GM19035 (cell line): Measurements from ENCODE around the gene SLC22A1.
"Not testable (repeated sequence)": the region's sequence is repeated elsewhere in the genome, so short reads cannot be mapped to it uniquely, and the experiment has no call there.

Experiments used
- ATAC-seq: cut with Tn5 transposase; IDR thresholded peaks from one replicate; pipeline ENCODE4 v1.9.1; 2021; ENCODE audit not compliant: unreplicated experiment

Gene SLC22A1

DNA sequence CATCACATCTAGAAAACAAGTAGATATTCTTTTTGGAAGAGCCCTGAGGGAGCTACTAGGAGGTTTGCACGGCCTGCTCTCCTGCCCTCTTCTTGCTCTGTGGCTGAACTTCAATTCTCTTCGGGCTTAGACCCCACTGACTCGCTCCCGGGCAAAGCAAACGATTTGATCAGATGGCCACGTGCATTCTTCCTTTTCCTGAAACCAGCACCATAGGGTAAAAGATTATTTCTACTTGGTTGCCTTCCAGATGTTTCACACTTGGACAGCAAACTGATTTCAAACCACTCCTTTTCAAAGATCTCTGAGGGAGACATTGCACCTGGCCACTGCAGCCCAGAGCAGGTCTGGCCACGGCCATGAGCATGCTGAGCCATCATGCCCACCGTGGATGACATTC lies at the start of gene SLC22A1:
SLC22A1 (plus strand) TSS at position 258 of the 400 bp plus-strand sequence; CDS start at position 379, 121 bp downstream.
- no peak for ATAC-seq

DNA sequence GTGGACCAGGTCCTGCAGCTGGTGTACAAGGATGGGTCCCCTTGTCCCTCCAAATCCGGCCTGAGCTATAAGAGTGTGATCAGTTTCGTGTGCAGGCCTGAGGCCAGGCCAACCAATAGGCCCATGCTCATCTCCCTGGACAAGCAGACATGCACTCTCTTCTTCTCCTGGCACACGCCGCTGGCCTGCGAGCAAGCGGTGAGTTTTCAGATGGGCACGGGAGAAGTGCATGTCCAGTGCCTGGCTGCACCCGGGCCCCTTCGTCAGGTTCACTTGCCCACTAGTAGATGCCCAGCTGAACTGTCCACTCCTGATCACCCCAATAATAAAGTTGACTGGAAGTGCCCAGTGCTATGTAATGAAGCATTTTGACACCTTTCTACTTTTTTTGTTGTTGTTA lies 48.3 kb upstream of the SLC22A1 start:
- ATAC-seq, result no peak

DNA sequence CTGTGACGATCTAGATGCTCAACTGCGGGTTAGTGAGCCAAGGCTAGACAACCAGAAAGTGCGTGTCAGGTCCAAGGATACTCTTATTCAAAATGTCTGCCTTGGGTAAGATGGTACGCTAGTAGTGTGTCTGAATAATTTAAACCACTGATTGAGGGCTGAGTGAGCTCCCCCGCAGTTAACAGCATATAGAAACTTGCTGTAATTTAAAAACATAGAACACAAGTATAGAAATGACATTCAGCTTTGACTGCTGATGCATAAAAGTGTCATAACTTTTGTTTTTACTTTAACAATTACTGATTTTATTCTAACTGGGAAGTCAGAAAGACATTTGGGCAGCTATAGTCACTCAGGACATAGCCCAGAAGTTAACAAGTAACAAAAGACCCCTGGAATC lies 45.6 kb upstream of the SLC22A1 start:
- ATAC-seq, result no peak

DNA sequence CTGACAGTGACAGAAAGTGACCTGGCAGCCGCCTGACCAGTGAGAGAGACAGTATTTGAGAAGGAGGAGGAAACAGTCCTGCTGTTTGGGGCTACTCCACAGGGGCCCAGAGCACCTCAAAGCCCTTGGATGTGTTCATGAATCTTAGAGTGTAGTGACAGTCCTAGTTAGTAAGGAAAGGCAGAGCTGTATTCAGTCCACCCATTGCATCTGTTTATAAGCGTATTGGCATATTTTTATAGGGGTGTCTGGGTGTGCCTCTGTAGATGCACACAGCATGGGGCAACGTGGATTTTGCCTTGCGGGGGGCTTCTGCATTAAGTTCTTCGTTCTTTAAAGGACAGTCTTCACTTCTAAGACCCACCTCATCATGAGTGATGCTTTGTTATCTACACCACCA lies 44.6 kb upstream of the SLC22A1 start:
- no peak for ATAC-seq

DNA sequence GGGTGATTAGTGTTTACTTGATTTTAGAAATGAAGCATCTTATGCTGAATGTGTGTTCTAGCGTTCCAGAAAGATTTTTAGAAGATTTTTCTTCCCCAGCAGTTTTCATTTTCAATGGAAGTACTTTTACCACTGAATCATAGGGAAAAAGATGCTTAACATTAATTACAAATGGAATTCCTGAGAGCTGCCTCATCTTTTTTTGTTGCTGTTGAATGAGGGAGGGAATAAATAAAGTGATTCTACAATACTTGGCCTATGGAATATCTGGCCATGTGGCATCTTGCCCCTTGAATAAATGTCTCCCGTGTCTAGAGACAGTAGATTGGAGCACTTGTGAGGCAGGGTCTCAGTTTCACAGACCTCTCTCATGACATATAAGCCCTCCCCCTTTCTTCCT lies 44.1 kb upstream of the SLC22A1 start:
- no peak for ATAC-seq

DNA sequence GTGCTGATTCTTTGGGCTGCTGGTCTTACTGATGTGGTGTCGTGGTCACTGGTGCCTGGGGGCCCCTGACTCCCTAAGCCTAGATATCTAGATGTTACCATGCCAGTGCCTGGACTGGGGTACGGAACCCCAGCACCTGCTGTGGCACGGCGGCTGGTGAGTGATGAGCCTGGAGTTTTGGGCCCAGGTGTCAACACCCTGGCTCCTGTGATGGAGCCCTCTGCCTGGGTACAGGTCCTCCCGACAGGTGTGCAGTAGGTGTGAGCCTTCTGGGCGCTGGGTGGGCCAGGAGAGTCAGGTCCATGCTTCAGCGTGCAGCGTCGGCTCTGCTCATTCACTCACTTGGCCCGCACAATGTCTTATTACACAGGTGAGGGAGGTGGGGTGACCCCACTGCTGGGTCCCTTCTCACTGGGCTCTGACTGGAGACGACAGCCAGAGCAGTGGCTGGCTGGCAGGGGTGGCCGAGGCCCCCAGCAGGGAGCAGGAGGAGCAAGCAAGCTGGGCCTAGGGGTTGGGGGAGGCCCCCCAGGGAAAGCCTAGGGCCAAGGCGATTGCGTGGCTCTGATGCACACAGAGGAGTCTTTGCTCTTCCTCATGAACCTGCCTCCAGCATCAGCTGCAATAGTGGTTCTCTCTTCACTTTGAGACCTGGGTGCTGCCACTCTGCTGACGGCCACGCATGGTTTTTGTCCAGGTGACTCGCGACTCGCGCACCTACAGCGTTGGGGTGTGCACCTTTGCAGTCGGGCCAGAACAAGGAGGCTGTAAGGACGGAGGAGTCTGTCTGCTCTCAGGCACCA lies 42.5 kb upstream of the SLC22A1 start:
- ATAC-seq, result no peak

DNA sequence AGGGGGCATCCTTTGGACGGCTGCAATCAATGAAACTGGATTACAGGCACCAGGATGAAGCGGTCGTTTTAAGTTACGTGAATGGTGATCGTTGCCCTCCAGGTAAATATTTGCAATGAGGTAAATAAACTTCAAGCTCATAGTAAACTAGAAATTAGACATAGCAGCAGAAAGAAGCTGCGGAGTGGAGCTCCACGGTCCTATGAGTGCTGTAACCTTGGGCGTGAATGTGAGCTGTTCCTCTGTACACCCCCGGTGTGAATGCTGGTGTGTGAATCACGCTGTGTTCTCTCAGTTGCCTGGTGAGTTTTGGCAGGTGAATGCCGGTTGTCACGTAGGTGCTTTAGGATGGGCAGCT lies 42.0 kb upstream of the SLC22A1 start:
- no peak for ATAC-seq

DNA sequence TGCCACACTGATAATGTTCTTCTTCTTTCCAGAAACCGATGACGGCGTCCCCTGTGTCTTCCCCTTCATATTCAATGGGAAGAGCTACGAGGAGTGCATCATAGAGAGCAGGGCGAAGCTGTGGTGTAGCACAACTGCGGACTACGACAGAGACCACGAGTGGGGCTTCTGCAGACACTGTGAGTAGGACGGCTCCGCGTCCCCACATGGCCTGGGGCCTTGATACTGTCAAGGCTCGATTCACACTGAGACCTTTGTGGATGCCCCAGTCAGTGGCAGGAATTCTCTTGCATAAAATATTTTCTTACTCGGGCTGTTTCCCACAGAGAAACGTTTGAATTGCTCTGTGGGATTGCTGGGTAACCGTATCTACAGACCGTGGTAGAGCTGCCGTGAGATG lies 41.5 kb upstream of the SLC22A1 start:
- no peak for ATAC-seq

DNA sequence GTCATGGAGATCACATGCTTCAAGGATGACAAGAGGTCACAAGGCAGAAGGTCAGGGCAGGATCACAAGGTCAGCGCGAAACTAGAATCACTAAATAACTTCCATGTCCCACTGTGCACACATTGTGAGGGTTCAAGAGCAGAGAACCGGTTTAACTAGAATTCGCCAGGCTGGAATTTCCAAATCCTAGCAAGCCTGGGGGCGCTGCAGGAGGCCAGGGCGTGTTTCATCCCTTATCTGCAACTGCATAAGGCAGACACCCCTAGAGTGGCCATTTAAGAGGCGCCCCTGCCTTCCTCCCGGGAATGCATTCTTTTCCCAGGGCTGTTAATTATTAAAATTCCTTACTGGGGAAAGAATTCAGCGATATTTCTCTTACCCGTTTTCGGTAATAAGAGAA lies 40.2 kb upstream of the SLC22A1 start:
- no peak for ATAC-seq

DNA sequence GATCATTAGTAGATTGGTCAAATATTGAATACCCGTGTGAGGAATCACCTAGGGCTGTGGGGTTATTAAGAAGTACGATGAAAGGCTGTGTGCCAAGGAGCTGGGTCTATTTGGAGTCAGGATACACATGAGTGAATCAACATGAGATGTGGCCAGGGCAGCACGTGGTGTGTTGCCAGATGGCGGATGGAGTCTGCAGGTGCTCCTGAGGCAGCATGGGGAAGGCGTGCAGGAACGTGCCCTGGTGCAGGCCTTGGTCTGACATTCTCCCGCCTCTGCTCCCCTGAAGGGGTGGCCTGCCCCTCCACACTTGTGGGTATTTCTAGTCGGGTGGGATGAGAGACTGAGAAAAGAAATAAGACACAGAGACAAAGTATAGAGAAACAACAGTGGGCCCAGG lies 39.0 kb upstream of the SLC22A1 start:
- no peak for ATAC-seq

DNA sequence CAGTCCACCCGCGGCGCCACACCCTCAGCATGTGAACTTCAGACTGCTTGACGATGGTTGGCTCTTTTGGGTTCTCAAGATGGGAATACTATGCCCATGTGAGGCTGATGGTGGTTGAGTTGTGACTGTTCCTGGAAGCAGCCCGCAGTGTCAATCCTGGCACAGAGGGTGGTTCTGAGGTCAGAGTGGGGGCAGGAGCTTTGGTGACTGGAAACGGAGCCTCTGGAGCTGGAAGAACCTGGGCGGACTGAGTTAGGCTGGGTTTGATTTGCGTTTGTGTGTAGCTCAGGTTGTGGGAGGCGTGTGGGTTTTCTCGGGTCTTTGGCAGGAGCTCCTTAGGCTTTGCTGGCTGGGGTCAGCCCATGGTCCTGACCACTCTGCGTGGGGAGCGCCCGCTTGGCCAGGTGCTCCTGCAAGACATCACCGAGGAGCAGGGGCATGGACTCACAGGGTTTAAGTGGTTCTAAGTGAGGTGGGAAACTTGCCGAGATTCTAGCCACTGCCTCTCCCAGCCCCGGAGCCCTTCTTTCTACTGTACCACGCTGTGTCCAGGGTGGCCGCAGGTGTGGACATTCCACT lies 37.3 kb upstream of the SLC22A1 start:
- no peak for ATAC-seq

DNA sequence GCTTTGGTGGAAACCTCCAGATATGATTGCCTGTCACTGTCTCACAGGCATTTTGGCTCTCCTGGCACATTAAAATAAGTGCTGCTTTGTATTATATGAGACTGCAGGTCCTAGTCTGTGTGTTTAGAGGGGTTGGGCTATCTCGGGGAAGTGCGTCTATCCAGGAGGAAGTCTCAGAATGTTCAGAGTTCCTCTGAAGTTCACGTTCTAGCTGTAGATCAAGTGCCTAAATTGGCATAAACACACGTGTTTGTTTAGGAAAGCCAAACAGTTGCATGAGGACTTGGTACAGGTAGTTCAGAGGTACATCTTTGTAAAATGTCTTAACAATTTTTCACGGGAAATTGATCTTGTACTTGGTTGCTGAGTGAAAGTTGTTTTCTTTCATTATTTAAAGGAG lies 36.4 kb upstream of the SLC22A1 start:
- no peak for ATAC-seq

DNA sequence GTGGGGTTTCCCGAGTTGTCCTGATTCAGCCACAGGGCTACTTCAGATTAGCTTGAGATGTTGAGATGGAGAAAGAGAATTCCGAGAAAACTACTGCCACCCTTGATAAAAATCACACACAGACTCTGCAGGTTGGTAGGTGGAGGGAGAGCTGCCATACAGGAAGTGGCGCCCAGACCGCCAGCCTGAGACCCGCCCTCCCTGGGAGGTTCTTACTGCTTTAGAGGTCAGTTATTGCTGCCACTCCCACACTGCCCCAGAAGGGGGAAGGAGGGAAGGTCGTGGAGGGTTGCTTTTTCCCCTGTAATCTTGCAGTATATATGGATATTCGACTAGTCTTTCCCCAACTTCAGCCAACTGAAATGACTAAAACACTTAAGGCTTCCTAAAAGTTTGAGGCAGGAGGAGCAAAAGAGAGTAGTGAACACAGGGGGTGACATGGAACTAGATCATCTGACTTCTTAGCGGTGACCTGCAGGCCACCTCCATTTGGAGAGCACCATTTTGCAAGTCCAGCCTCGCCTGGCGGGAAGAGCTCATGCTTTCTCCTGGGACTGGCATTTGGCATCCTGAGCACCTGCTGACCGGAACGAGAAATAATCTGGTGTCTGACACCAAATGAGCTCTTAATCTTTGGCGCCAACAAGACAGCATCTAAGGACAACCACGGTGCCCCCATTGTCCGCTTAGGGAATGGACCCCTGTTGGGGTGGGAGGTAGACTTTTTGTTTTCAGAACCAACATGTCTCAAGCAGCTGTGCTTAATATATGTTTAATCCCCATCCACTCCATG lies 35.7 kb upstream of the SLC22A1 start:
- ATAC-seq, result no peak

DNA sequence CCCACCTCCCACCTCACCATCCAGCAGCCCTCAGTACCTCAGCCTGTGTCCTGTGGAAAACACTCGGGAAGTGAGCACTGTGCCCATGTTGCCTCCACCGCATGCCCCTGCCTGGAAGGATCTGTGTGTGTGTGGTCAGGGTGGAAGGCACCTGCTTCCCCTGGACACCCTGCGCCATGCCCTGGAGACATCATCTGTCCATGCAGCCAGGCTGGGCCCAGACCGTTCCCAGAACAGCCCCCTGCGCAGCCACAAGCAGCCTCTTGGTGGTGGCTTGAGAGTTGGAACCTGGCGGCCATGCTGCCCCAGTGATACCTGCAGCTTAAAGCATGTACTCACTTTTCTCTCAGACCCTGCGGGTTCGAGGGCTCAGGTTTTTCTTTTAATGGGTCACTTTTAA lies 34.9 kb upstream of the SLC22A1 start:
- ATAC-seq, result no peak

DNA sequence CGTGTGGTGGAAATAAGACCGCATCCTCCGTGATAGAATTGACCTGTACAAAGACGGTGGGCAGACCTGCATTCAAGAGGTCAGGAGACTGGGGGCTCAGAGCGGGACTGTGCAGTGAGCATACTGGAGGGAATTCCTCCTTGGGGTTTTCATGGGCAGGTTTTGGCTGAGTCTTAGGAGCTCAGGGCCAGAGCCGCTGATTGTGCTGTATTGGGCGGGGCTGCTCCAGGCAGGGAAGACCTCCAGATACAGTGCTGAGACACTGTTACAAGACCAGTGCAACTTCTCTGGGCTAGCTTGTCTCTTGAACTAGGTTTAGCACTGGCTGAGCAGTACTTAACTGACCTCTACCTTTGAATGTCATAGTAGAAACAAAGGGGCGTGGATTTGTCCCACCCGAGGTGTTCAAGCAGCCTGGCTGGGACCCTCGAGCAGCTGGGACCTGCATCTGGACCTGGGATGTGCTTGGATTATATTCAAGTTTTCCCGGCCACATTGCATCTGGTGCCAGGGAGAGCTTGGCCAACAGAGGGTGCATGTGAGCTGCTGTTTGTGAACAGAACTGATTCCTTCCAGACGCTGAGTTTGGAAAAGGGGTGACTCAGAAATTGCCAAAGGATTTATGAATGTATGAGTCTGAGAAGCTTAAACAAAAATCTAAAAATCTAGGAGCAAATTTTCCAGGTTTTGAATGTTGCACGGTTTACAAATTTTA lies 33.4 kb upstream of the SLC22A1 start:
- no peak for ATAC-seq

DNA sequence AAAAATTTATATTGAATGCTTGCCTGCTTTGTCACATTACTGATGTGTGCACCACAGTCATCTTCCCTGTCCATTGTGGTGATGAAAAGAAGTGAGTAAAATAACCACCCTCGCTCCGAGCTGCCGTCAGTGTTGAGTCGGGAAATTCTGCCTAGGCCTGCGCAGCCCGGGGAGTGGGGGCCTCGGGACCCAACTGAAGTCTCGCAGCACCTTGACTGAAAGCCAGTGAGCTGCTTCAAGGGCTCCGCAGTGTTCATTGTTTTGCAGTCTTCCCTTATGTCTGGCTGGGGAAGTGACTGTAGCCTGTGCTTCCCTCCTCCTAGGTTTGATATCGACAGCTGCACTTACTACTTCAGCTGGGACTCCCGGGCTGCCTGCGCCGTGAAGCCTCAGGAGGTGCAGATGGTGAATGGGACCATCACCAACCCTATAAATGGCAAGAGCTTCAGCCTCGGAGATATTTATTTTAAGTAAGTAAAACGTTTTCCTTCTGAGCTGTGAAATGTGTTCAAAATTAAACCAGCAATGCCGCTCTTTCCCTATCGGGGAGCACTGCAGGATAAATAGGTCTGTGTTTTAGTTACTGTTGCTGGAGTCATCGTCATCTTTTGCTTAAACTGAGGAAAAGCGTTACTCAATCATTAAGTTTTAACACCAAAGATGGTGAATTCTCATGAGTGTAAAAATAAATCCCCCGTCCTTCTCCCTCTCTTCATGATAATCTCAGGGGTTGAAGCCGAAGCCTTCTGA lies 32.7 kb upstream of the SLC22A1 start:
- ATAC-seq, result no peak

DNA sequence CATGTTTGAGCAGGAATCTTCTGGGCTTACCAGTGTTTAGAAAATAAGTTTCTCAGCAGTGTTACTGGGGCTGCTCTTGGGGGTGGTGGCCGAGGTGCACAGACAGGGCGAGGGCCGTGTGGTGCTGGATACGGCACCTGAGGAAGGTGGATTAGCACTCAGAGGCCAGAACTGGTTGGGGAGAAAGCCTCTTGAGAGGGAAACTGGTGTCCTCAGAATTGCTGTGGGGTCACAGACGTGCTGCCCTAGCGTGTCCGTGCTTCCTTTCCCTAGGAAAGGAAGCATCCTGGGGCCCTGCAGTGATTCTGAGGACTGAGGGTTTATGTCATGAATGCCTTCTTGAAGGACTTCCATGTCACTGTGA lies 32.1 kb upstream of the SLC22A1 start:
- no peak for ATAC-seq

DNA sequence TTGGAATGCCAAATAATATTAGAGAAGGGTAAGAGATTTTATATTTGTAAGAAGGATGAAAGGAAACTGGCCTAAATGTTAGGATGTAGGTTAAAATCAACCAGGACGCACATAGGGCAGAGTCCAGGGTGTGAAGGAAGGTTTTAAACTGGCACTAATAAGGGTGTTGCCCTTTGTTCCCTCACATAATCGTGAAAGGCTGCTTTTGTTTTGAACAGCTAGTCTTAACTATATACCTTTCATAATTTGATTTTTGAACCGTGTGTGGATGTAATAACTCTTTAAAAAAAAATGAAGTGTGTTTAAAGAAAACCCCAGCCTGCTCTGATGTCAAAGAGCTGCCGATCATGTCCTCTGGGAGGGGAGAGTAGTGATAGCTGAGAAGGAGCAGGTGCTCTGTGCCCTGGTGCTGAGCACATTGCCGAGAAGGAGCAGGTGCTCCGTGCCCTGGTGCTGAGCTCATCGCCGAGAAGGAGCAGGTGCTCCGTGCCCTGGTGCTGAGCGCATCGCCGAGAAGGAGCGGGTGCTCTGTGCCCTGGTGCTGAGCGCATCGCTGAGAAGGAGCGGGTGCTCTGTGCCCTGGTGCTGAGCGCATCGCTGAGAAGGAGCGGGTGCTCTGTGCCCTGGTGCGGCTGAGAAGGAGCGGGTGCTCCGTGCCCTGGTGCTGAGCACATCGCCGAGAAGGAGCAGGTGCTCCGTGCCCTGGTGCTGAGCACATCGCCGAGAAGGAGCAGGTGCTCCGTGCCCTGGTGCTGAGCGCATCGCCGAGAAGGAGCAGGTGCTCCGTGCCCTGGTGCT lies 31.0 kb upstream of the SLC22A1 start:
- not testable (repeated sequence) for ATAC-seq

DNA sequence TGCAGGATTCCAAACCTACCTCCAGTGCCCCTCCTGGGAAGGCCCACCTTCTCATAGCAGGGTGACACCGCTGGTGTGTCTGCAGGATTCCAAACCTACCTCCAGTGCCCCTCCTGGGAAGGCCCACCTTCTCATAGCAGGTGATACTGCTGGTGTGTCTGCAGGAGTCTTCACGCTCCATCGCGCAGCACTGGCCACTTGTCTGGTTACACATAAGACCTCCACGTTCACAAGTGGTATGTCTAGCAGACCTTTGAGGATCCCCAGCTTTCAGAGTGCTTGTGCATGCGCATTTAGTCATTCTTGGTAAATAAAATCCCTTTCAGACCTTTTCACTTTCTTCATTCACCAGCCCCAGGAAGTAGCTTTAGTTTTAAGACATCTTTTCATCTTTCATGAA lies 29.4 kb upstream of the SLC22A1 start:
- not testable (repeated sequence) for ATAC-seq

DNA sequence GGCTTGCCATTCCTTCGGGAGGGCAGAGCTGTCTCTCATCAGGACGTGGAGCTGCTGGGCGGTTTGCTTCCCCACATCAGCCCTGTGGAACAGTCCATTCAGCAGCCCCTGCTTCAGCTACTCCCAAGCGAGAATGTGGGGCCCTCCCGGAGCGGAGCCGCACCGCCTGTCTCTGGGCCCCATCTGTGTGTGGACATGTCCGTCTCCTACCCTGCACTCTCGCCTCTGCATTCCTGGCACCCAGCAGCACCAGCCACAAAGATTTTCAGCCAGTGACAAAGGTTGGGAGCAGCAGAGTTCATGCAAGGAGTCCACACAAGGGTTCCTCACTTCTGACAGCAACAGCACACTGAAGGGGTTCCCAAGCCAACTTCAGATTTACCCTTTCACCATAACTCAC lies 29.0 kb upstream of the SLC22A1 start:
- no peak for ATAC-seq
